ENCODE data around the gene YIPF6. TPM values are rescaled to one million over a fixed set of nuclear protein-coding genes. Genes with fewer than 3 reads are reported as not detected.

The YIPF6 gene
- total RNA-seq, 2 donors from 2014 or later: 12.9 to 14.0 TPM

GRCh38 chrX:68499543-68500504 lies 973 bp downstream of the YIPF6 start:
- no peak for TF ChIP-seq CTCF (IDR thresholded peaks at IDR 0.05)
- no peak for TF ChIP-seq POLR2A (IDR thresholded peaks at IDR 0.05)
- ATAC-seq (no peak), DNase-seq (no peak)
- Histone ChIP-seq H3K4me1 (peaks cover 16% of the 10 kb centered on the region), H3K27me3 (no peaks in the 10 kb centered on the region), H3K27ac (peak overlapping the region in 3 of 4 donors; percentile 96 to 98 (median 96)), H3K36me3 (replicated peaks in 1 of 2; ENCODE audit: insufficient read depth in 1 of 2, low read depth in 2 of 2) (no peaks in the 10 kb centered on the region), H3K9me3 (no peaks in the 10 kb centered on the region), H3K4me3 (peak overlapping the region; percentile 34 to 43)
- intact Hi-C loops (cut with DNase I): loop anchor here (10.0 kb wide), 1 partner anchor 205 kb away; no protein-coding TSS in a partner anchor
- WGBS, 2 donors: 53 to 66% methylated on average over 13 to 14 of the region's 17 CpGs

- intact Hi-C loops (cut with DNase I): loop anchor here (10.0 kb wide), 1 partner anchor 201 kb away; no protein-coding TSS in a partner anchor
- 82 to 92% methylated on average over 7 to 10 of the region's 11 CpGs for WGBS, 2 donors
- no peak for TF ChIP-seq CTCF (IDR thresholded peaks at IDR 0.05)
- no peak for TF ChIP-seq POLR2A (IDR thresholded peaks at IDR 0.05)
- no peak overlapping the region for H3K4me3 ChIP-seq
- H3K4me1 ChIP-seq: peaks cover 16% of the 10 kb centered on the region
- DNase-seq: no peak
- no peaks in the 10 kb centered on the region for H3K9me3 ChIP-seq
- H3K36me3 ChIP-seq (replicated peaks in 1 of 2; ENCODE audit: insufficient read depth in 1 of 2, low read depth in 2 of 2): no peaks in the 10 kb centered on the region
- no peaks in the 10 kb centered on the region for H3K27me3 ChIP-seq
- H3K27ac ChIP-seq: no peak overlapping the region
- no peak for ATAC-seq
Measured at GRCh38 chrX:68503836-68504636, 5.2 kb downstream of the YIPF6 start.

- Histone ChIP-seq H3K4me3 (no peak overlapping the region), H3K36me3 (replicated peaks in 1 of 2; ENCODE audit: insufficient read depth in 1 of 2, low read depth in 2 of 2) (no peaks in the 10 kb centered on the region), H3K27me3 (no peaks in the 10 kb centered on the region), H3K4me1 (no peaks in the 10 kb centered on the region), H3K27ac (no peak overlapping the region), H3K9me3 (no peaks in the 10 kb centered on the region)
- DNase-seq: no peak
- intact Hi-C loops (cut with DNase I): loop anchor here (10.0 kb wide), 1 partner anchor 198 kb away; no protein-coding TSS in a partner anchor
- WGBS, 2 donors: 67 to 70% methylated on average over 2 of the region's 2 CpGs
- no peak for TF ChIP-seq CTCF (IDR thresholded peaks at IDR 0.05)
- TF ChIP-seq POLR2A (IDR thresholded peaks at IDR 0.05): no peak
- ATAC-seq: no peak
Measured at GRCh38 chrX:68506649-68507048, 7.8 kb downstream of the YIPF6 start.

GRCh38 chrX:68508799-68509198 lies 9.9 kb downstream of the YIPF6 start:
- no peaks in the 10 kb centered on the region for H3K36me3 ChIP-seq (replicated peaks in 1 of 2; ENCODE audit: insufficient read depth in 1 of 2, low read depth in 2 of 2)
- H3K27me3 ChIP-seq: no peaks in the 10 kb centered on the region
- 47 to 59% methylated on average over 2 of the region's 2 CpGs for WGBS, 2 donors
- TF ChIP-seq POLR2A (IDR thresholded peaks at IDR 0.05) (no peak), CTCF (IDR thresholded peaks at IDR 0.05) (no peak)
- no peak overlapping the region for H3K4me3 ChIP-seq
- H3K4me1 ChIP-seq: no peaks in the 10 kb centered on the region
- intact Hi-C loops (cut with DNase I): loop anchor here (10.0 kb wide), 1 partner anchor 196 kb away; no protein-coding TSS in a partner anchor
- H3K9me3 ChIP-seq: no peaks in the 10 kb centered on the region
- H3K27ac ChIP-seq: no peak overlapping the region
- DNase-seq (no peak), ATAC-seq (no peak)

Measured in body of pancreas (tissue), 4 donors.